ENCODE results near the gene CDC42EP4.

DNA sequence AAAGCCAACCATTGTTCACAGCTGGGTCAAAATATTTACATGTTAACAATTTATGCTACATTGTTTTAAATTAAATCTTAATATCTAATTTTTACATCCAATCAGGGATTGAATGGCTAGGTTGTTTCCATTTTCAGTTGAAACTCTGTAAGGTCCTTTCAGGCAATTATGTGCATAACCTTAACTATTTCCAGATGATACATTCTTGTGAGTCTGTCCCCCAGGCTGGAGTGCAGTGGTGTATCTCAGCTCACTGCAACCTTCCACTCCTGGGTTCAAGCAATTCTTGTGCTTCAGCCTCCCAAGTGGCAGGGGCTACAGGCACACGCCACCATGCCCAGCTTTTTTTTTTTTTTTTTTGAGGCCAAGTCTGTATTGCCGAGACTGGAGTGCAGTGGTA is 10.4 kb downstream of the CDC42EP4 start:
- TF ChIP-seq, protein P1, sequence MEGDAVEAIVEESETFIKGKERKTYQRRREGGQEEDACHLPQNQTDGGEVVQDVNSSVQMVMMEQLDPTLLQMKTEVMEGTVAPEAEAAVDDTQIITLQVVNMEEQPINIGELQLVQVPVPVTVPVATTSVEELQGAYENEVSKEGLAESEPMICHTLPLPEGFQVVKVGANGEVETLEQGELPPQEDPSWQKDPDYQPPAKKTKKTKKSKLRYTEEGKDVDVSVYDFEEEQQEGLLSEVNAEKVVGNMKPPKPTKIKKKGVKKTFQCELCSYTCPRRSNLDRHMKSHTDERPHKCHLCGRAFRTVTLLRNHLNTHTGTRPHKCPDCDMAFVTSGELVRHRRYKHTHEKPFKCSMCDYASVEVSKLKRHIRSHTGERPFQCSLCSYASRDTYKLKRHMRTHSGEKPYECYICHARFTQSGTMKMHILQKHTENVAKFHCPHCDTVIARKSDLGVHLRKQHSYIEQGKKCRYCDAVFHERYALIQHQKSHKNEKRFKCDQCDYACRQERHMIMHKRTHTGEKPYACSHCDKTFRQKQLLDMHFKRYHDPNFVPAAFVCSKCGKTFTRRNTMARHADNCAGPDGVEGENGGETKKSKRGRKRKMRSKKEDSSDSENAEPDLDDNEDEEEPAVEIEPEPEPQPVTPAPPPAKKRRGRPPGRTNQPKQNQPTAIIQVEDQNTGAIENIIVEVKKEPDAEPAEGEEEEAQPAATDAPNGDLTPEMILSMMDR (IDR thresholded peaks at IDR 0.05 in 4 of 5, conservative IDR thresholded peaks at IDR 0.05 in 1 of 5): no peak
- no peak for TF ChIP-seq POLR2A (IDR thresholded peaks at IDR 0.05)
